VCaP (cell line): ENCODE results near the gene PTPRN2.
"Not testable (repeated sequence)": the region's sequence is repeated elsewhere in the genome, so short reads cannot be mapped to it uniquely, and the experiment has no call there.

Experiments used
- H3K27ac ChIP-seq: fragments of 450-650 bp; 2 replicates; pipeline ENCODE4 v1.5.1; 2017
- TF ChIP-seq, protein P1 (sequence below): fragments of 450-650 bp; conservative IDR thresholded peaks from 2 replicates; pipeline ENCODE4 v1.5.1; 2017; ENCODE audit warnings: mild to moderate bottlenecking, moderate library complexity

Gene PTPRN2

DNA sequence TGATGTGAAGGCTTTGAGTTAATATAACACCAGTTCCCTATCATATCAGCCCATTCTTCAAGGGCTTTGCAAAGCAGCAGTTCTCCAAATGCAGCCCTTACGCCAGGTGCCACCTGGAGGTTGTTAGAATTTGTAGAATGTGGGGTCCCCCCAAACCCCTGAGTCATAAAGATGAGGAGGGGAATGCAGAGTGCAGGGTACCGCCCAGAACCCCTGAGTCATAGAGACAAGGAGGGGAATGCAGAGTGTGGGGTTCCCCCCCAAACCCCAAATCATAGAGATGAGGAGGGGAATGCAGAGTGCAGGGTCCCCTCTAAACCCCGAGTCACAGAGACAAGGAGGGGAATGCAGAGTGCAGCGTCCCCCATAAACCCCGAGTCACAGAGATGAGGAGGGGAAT is 605.8 kb downstream of the PTPRN2 start:
- TF ChIP-seq, protein P1, sequence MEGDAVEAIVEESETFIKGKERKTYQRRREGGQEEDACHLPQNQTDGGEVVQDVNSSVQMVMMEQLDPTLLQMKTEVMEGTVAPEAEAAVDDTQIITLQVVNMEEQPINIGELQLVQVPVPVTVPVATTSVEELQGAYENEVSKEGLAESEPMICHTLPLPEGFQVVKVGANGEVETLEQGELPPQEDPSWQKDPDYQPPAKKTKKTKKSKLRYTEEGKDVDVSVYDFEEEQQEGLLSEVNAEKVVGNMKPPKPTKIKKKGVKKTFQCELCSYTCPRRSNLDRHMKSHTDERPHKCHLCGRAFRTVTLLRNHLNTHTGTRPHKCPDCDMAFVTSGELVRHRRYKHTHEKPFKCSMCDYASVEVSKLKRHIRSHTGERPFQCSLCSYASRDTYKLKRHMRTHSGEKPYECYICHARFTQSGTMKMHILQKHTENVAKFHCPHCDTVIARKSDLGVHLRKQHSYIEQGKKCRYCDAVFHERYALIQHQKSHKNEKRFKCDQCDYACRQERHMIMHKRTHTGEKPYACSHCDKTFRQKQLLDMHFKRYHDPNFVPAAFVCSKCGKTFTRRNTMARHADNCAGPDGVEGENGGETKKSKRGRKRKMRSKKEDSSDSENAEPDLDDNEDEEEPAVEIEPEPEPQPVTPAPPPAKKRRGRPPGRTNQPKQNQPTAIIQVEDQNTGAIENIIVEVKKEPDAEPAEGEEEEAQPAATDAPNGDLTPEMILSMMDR, result no peak
- no peak overlapping the region for H3K27ac ChIP-seq

DNA sequence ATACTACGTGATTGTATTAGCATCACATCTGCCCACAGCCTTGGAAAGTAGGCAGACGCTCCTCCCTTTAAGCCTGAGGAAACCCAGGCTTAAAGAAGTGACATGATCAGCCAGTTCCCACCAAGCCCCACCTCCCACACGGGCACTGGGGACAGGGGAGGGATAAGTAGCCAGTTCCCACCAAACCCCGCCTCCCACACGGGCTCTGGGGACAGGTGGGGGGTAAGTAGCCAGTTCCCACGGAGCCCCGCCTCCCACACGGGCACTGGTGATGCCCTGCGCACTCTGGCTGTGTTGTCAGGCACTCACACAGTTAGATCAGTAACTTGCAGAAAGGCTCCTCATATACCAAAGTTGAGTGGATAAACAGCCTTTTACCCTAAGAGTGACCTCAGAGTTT is 606.8 kb downstream of the PTPRN2 start:
- no peak overlapping the region for H3K27ac ChIP-seq
- TF ChIP-seq, protein P1, result no peak

DNA sequence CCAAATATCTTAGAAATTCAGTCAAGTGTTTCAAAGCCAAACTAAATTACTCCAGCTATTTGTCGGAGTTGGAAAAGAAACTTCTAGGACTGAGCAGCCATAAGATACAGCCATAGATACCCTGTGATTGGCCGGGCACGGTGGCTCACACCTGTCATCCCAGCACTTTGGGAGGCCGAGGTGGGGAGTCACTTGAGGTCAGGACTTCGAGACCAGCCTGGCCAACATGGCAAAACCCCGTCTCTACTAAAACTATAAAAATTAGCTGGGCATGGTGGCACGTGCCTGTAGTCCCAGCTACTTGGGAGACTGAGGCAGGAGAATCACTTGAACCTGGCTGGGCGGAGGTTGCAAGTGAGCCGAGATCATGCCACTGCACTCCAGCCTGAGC is 607.3 kb downstream of the PTPRN2 start:
- not testable (repeated sequence) for H3K27ac ChIP-seq

DNA sequence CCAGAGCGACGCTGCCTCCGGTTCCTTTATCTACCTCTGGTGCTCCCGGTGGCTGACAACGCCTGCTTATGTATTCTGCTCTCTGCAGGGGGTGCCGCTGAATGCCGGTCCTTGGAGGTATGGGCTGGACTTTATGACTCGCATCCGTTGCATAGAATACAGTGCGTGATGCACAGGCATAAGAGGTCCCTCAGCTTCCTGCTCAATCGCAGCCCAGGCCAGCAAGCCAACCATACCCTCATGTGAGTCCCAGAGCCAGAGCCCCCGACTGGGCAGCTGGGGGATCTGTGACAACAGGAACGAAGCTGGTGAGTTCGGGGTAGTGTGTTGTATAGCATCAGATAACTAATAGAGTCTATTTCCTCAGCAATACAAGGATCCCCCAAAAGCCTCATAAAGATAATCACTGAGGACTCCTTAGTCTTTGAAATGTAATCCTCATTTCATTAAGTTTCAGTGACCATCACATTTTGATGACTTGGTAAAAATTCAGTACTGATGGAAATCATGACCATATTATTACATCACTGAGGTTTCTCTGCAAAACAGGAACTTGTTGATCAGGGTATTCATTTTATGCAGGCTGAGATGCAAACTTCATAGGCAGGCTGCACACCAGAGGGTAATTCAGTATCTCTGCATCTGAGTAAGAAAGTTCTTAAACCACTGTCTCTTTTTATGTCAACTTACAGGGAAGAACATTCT is 607.8 kb downstream of the PTPRN2 start:
- no peak overlapping the region for H3K27ac ChIP-seq
- TF ChIP-seq, protein P1, result no peak

DNA sequence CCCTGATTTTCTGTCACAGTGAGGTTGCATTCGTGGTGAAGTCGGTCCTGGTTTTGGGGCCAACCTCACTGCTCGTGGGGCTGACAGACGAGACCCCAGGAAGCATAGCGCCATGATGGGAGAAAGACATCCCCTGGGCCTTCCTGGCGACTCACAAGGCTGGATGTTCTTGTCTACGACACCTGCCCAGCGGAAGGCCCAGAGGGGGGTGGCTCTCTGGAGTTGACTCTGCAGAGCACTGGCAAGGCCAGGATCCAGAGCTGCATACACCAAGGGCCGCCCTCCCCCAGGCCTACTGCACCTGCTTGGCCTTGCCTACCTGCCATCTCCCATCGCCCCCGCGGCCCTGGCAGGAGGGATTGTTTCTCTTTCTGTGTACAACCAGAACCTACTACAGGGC is 608.9 kb downstream of the PTPRN2 start:
- TF ChIP-seq, protein P1, result no peak
- no peak overlapping the region for H3K27ac ChIP-seq

DNA sequence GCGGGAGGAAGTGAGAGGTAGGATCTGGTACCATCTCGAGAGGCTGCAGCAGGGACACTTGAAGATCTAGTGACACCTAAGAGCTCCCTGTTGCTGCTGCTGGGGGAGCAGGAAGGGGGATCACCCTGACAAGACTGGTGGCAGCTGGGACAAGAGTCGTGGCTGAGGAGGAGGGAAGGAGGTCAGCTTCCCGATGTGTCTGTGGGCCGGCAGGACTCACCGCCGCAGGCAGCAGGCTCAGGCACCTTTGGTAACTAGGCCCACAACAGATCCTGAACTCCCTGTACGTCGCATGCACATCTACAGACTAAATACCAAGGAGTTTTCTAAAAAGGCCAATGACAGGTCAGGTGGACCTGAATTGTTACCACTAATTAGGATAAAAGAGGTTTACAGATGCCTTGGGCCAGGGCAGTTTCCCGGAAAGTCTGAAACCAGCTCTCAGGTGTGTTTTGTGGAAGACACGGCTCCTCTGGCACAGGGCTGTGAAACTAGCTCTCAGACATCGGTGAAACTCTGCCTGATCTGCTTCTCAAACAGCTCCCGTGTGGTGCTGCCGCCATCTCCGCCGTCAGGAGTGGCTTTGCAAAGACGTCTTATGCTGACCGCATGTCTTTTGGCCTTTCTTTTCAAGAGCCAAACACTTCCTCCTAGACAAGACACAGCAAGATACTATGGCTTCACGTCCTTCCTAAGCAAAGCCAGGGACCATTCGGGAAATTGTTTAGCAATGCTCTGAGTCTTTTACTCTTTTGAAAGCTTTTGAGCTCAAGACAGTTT is 609.7 kb downstream of the PTPRN2 start:
- TF ChIP-seq, protein P1, result no peak

DNA sequence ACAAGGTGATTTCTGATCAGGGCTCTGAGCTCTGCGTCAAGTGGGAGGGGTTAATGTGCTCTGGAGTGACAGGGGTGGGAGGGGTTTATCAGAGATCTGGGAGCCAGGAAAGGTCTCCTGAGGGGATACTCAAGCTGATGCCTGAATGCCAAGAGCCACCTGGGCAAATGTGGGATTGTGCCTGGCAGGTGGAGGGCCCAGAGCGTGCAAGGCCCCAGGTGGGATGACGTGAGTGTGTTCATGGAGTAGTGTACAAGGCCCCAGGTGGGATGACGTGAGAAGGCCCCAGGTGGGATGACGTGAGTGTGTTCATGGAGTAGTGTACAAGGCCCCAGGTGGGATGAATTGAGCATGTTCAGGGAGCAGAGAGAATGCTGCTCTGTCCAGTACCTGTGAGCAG is 610.3 kb downstream of the PTPRN2 start:
- TF ChIP-seq, protein P1, result no peak

More for the DNA sequence above, 609.7 kb downstream of the PTPRN2 start:
- H3K27ac ChIP-seq, result no peak overlapping the region

DNA sequence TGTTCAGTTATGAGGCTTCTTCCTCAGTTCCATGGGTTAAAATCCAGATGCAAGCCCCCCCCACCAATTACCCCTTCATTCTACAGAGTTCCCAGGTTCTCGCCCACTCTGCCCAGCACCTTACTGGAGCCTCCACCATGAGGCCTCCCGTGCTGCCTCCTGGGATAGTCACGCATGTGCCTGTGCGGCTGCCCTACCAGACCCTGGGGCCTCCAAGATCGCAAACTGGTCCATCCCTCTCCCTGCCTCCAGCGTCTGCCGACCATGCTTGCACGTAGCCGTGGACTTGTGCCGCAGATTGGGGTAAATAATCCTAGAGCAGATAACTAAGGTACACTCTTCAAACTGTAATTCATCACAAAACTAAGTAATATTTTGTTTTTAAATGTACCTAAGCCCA is 611.2 kb downstream of the PTPRN2 start:
- TF ChIP-seq, protein P1, result no peak
- H3K27ac ChIP-seq, result no peak overlapping the region

More for the DNA sequence above, 610.3 kb downstream of the PTPRN2 start:
- H3K27ac ChIP-seq, result no peak overlapping the region
